Neural progenitor cell (in vitro differentiated cells): Measurements from ENCODE around the gene EGR4. TPM values are rescaled to one million over a fixed set of nuclear protein-coding genes. Genes with fewer than 3 reads are reported as not detected.
A peak's percentile ranks its signal among the peaks of the same experiment; 100 is the strongest.

Experiments
- DNase-seq: peaks from one replicate; pipeline ENCODE4 v3.0.0-alpha.2; 2016; ENCODE audit warnings: low spot score
- H2AFZ ChIP-seq: fragments of 200-600 bp; sonication (generic); replicated peaks from 2 replicates; pipeline ENCODE4 v1.6.1; 2016; ENCODE audit warnings: antibody characterized with exemption
- H3F3A ChIP-seq: fragments of 200-600 bp; sonication (generic); 2 replicates; pipeline ENCODE4 v1.6.1; 2016; ENCODE audit warnings: antibody characterized with exemption, low read depth
- H3K27ac ChIP-seq: fragments of 200-600 bp; sonication (generic); 2 replicates; pipeline ENCODE4 v1.5.1; 2016; ENCODE audit warnings: mild to moderate bottlenecking
- H3K27me3 ChIP-seq: fragments of 200-600 bp; sonication (generic); 2 replicates; pipeline ENCODE4 v1.6.1; 2016; ENCODE audit warnings: mild to moderate bottlenecking, moderate library complexity
- H3K36me3 ChIP-seq: fragments of 200-600 bp; sonication (generic); 2 replicates; pipeline ENCODE4 v1.5.1; 2016
- H3K4me1 ChIP-seq: fragments of 200-600 bp; sonication (generic); 2 replicates; pipeline ENCODE4 v1.6.1; 2016; ENCODE audit warnings: mixed run types
- H3K4me2 ChIP-seq: fragments of 200-600 bp; sonication (generic); 2 replicates; pipeline ENCODE4 v1.6.1; 2016
- H3K4me3 ChIP-seq: fragments of 200-600 bp; sonication (generic); 2 replicates; pipeline ENCODE4 v1.5.1; 2016
- H3K79me2 ChIP-seq: fragments of 200-600 bp; sonication (generic); 2 replicates; pipeline ENCODE4 v1.6.1; 2016; ENCODE audit warnings: low read depth
- H3K9ac ChIP-seq: fragments of 200-600 bp; sonication (generic); 2 replicates; pipeline ENCODE4 v1.6.1; 2016
- H3K9me3 ChIP-seq: fragments of 200-600 bp; sonication (generic); 2 replicates; pipeline ENCODE4 v1.5.1; 2016; ENCODE audit warnings: low read depth
- H4K20me1 ChIP-seq: fragments of 200-600 bp; sonication (generic); 2 replicates; pipeline ENCODE4 v1.6.1; 2016; ENCODE audit warnings: low read depth
- H3K27ac Mint-ChIP-seq: 3 replicates; pipeline ENCODE4 v1.8.0; 2021; ENCODE audit warnings: mixed read lengths
- H3K27me3 Mint-ChIP-seq: 2 replicates; pipeline ENCODE4 v1.8.0; 2022; ENCODE audit warnings: low read depth, mild to moderate bottlenecking, inconsistent platforms, moderate library complexity, mixed read lengths; ENCODE audit not compliant: insufficient read depth
- H3K36me3 Mint-ChIP-seq: 3 replicates; pipeline ENCODE4 v1.8.0; 2021; ENCODE audit warnings: mixed read lengths
- H3K4me1 Mint-ChIP-seq: 3 replicates; pipeline ENCODE4 v1.8.0; 2021; ENCODE audit warnings: mixed read lengths
- H3K4me3 Mint-ChIP-seq: 3 replicates; pipeline ENCODE4 v1.8.0; 2021; ENCODE audit warnings: mild to moderate bottlenecking, moderate library complexity, mixed read lengths
- H3K9me3 Mint-ChIP-seq: 3 replicates; pipeline ENCODE4 v1.8.0; 2020; ENCODE audit warnings: mixed read lengths
- EZH2 ChIP-seq: fragments of 200-600 bp; sonication (generic); IDR thresholded peaks from 2 replicates; pipeline ENCODE4 v1.6.1; 2017; ENCODE audit warnings: antibody characterized with exemption, mild to moderate bottlenecking, moderate library complexity
- EZH2phosphoT487 ChIP-seq: fragments of 200-600 bp; sonication (generic); IDR thresholded peaks from 2 replicates; pipeline ENCODE4 v1.6.1; 2017; ENCODE audit warnings: antibody characterized with exemption
- total RNA-seq: library from RNA; depleted of rRNA; stranded (reverse); fragments of >200 nt; gene quantifications from 2 replicates; pipeline ENCODE4 v1.2.3, GENCODE V29; 2015; ENCODE audit warnings: low replicate concordance
- TF ChIP-seq, protein P1 (sequence below): fragments of 200-600 bp; sonication (generic); IDR thresholded peaks from 2 replicates; pipeline ENCODE4 v1.5.1; 2017; ENCODE audit warnings: antibody characterized with exemption, mild to moderate bottlenecking

The EGR4 gene
- total RNA-seq, 1 donor from 2014 or later, result not detected

DNA sequence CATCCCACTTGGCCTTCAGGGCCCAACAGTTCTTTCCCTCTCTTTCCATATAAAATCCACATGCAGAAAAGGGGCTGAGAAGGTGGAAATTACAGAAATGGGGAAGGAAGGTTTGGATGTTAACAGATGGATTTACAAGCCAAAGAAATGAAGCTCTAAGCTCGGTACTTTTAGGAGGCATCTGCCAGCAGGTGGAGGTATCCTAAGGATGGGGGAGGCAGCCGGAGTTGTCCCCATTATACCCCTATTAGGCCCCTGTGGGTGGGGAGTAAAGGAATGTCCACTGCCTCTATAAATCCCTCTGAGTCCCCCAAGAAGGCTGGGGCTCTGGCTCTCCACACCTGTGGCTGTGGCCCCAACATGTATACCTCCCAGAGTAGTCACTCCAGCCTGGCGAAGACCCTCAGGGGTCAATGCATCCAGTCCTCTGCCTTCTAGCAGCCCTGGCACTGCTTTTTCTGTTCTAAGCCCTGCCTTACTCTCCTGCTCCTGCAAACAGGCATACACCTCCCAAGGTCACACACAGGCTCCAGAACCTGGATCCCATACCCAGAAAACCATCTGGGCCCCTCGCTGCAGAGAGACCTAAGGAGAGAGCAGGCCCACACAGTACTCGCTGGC, 10.3 kb downstream of the EGR4 start:
- Mint-ChIP-seq H3K36me3 (no peaks in the 10 kb centered on the region), H3K27ac (no peak overlapping the region), H3K4me3 (peak overlapping the region; percentile 87), H3K9me3 (no peaks in the 10 kb centered on the region), H3K27me3 (peaks cover 29% of the 10 kb centered on the region), H3K4me1 (peaks cover 8% of the 10 kb centered on the region)
- peak; percentile 27 for DNase-seq
- Histone ChIP-seq H3K4me1 (peaks cover 14% of the 10 kb centered on the region), H3K79me2 (peaks cover 17% of the 10 kb centered on the region), H3K4me2 (peak overlapping the region; percentile 95), H3K4me3 (peak overlapping the region; percentile 80), H3K27ac (no peak overlapping the region), H3K9me3 (no peaks in the 10 kb centered on the region), H3K9ac (no peak overlapping the region), H4K20me1 (peaks cover 31% of the 10 kb centered on the region), H3K27me3 (peaks cover 35% of the 10 kb centered on the region), H3K36me3 (no peaks in the 10 kb centered on the region), H3F3A (peaks cover 21% of the 10 kb centered on the region), H2AFZ (no peak overlapping the region)
- TF ChIP-seq, protein P1, sequence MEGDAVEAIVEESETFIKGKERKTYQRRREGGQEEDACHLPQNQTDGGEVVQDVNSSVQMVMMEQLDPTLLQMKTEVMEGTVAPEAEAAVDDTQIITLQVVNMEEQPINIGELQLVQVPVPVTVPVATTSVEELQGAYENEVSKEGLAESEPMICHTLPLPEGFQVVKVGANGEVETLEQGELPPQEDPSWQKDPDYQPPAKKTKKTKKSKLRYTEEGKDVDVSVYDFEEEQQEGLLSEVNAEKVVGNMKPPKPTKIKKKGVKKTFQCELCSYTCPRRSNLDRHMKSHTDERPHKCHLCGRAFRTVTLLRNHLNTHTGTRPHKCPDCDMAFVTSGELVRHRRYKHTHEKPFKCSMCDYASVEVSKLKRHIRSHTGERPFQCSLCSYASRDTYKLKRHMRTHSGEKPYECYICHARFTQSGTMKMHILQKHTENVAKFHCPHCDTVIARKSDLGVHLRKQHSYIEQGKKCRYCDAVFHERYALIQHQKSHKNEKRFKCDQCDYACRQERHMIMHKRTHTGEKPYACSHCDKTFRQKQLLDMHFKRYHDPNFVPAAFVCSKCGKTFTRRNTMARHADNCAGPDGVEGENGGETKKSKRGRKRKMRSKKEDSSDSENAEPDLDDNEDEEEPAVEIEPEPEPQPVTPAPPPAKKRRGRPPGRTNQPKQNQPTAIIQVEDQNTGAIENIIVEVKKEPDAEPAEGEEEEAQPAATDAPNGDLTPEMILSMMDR, result no peak
- TF ChIP-seq EZH2, result no peak
- TF ChIP-seq EZH2phosphoT487, result no peak

DNA sequence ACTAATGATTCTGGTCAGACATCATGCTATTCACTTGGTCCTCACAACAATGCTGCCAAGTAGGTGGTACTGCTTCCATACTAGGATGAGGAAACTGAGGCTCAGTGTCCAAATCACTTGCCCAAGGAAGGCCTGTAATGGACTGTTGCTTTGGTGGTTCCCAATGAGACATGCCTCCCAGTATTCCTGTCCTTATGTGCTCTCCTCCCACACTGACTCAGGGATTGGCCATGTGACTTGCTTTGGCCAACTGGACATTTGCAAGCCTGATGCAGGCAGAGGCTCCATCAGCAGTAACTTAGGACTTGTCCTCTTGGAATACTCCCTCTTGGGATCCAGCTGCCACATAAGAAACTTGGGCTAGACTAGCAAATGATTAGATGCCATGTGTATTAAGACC, 12.1 kb downstream of the EGR4 start:
- H4K20me1 ChIP-seq, result peaks cover 28% of the 10 kb centered on the region
- H3K4me1 ChIP-seq, result peaks cover 14% of the 10 kb centered on the region
- H3K4me1 Mint-ChIP-seq, result peaks cover 8% of the 10 kb centered on the region

DNA sequence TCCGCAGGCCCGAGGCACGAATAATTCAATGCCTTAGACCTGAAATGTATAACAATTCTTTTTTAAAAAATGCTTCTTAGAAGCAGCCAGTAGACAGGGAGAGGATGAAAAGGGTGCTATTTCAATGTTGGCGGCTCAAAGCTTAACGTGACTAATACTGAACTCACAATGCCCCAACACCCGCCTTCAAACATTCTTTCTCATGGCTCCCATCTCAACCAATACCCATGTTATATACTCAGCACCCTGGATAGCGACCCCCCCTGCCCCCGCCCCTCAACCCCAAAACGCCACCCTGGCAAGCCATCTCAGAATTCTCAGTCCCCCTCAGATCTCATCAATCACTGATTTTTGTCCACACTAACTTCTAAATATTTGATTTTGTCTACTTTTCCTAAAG, 13.5 kb downstream of the EGR4 start:
- Histone ChIP-seq H3K36me3 (no peaks in the 10 kb centered on the region), H3K27me3 (peaks cover 3% of the 10 kb centered on the region), H3K4me2 (no peak overlapping the region), H3K9ac (no peak overlapping the region), H3K4me3 (no peak overlapping the region), H3F3A (peaks cover 12% of the 10 kb centered on the region), H3K9me3 (no peaks in the 10 kb centered on the region), H3K4me1 (peaks cover 11% of the 10 kb centered on the region), H2AFZ (no peak overlapping the region), H4K20me1 (peaks cover 28% of the 10 kb centered on the region), H3K79me2 (peaks cover 17% of the 10 kb centered on the region), H3K27ac (no peak overlapping the region)
- Mint-ChIP-seq H3K27me3 (peaks cover 6% of the 10 kb centered on the region), H3K9me3 (no peaks in the 10 kb centered on the region), H3K27ac (no peak overlapping the region), H3K4me1 (peaks cover 3% of the 10 kb centered on the region), H3K36me3 (no peaks in the 10 kb centered on the region), H3K4me3 (no peak overlapping the region)
- no peak for TF ChIP-seq EZH2phosphoT487
- no peak for TF ChIP-seq EZH2
- peak; percentile 15 for DNase-seq

More for the DNA sequence above, 12.1 kb downstream of the EGR4 start:
- H3K4me3 Mint-ChIP-seq, result no peak overlapping the region
- peaks cover 17% of the 10 kb centered on the region for H3K79me2 ChIP-seq
- H3K36me3 Mint-ChIP-seq, result no peaks in the 10 kb centered on the region
- DNase-seq, result no peak
- no peaks in the 10 kb centered on the region for H3K36me3 ChIP-seq
- H3K27me3 Mint-ChIP-seq, result peaks cover 17% of the 10 kb centered on the region
- no peak overlapping the region for H3K4me2 ChIP-seq
- no peak for TF ChIP-seq EZH2
- TF ChIP-seq, protein P1, result no peak
- TF ChIP-seq EZH2phosphoT487, result no peak
- H3K4me3 ChIP-seq, result no peak overlapping the region
- no peak overlapping the region for H2AFZ ChIP-seq
- H3K27ac ChIP-seq, result no peak overlapping the region
- H3K9me3 Mint-ChIP-seq, result no peaks in the 10 kb centered on the region
- H3F3A ChIP-seq, result peaks cover 21% of the 10 kb centered on the region
- H3K27ac Mint-ChIP-seq, result no peak overlapping the region
- no peaks in the 10 kb centered on the region for H3K9me3 ChIP-seq
- no peak overlapping the region for H3K9ac ChIP-seq
- peaks cover 17% of the 10 kb centered on the region for H3K27me3 ChIP-seq

DNA sequence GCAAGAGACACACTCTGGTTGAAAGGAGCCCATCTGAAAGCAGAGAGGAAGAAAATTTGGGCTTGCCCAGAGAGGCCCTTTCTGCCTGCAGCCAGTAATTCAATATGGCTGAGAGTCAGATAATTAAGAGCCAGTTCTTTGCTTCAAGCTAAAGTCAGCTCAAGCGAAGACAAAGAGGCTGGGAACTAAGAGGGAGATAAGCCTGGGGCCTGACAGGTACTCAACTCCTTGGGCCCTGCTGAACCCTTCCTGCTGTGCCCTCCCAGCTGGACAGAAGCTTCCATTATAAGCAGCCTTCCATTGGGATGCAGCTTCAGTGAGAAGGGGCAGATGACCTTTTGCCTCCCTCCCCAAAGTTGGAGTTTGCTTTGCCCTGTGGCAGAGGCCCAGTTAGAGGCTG, 21.1 kb downstream of the EGR4 start:
- H3F3A ChIP-seq, result peaks cover 30% of the 10 kb centered on the region
- peak; percentile 77 for DNase-seq
- peaks cover 15% of the 10 kb centered on the region for H4K20me1 ChIP-seq
- Mint-ChIP-seq H3K27me3 (peaks cover 25% of the 10 kb centered on the region), H3K27ac (no peak overlapping the region), H3K9me3 (peaks cover 4% of the 10 kb centered on the region), H3K4me1 (peaks cover 6% of the 10 kb centered on the region), H3K36me3 (no peaks in the 10 kb centered on the region), H3K4me3 (no peak overlapping the region)
- H2AFZ ChIP-seq, result no peak overlapping the region
- H3K27ac ChIP-seq, result peak overlapping the region; percentile 77
- peak overlapping the region; percentile 72 for H3K4me2 ChIP-seq
- H3K79me2 ChIP-seq, result no peaks in the 10 kb centered on the region
- peaks cover 37% of the 10 kb centered on the region for H3K27me3 ChIP-seq
- TF ChIP-seq EZH2phosphoT487, result no peak
- TF ChIP-seq, protein P1, result no peak
- TF ChIP-seq EZH2, result no peak
- H3K36me3 ChIP-seq, result no peaks in the 10 kb centered on the region
- H3K4me1 ChIP-seq, result peaks cover 18% of the 10 kb centered on the region
- no peak overlapping the region for H3K9ac ChIP-seq
- H3K4me3 ChIP-seq, result no peak overlapping the region
- H3K9me3 ChIP-seq, result no peaks in the 10 kb centered on the region
